ENCODE results near the gene HCCS.

The HCCS gene

DNA sequence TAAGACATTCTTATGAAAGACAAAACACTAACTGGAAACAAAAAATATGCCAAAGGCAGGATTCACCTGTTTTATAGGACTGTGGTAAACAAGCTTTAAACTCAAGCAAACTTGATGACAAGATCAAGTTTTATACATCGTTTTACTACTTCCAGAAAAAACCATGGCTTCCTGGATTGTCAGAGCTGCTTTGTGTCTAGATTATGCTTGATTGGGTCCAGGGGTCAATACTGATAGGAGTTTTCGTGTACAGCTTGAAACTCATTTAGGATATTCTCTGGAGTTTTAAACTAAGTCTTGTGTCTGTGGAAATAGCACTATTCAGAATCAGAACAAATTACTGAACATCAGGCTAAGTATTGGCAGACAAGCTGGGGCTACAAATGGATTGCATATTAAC, 13.0 kb downstream of the HCCS start:
- DNase-seq = no peak

DNA sequence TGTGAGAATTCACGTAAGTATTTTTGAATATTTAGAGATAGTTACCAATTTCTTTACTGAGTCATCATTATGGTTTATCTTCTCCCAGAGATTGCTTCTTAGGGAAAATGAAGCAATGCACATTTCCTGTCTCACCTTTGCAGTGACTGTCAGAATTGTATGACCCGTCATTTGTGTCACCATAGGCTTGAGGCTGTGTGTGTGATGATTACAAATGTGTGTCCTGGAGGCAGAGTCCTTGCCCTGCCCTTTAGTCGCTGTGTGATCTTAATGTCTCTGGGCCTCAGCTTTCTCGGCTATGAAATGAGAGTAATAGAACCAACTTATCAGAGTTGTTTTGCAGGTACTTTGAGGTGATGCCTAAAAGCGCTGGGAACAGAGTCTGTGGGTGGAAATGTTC, 13.9 kb downstream of the HCCS start:
- no peak for DNase-seq

DNA sequence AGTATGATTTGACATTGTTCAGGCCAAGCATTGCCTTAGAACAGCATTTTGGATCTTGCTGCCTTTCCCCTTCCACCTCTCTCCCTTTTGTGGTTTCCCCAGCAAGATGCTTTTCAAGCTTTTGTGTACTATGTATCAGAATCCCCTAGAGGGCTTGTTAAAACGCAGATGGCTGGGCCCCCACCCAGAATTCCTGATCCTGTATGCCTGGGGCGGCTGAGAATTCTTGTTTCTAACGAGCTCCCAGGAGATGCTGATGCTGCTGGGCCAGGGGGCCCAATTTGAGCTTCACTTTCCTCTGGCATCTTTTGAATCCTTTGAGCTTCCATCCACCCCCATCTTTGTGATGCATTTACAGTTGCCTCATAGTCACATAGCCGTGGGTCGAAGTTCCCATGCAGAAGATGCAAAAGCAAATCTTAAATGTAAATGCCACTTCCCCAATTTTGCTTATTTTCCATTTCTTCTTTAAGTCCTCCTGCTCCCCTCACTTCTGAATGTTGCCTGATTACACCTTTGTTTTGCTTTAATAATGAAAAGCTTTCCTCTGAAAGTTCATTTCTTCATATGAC, 18.5 kb downstream of the HCCS start:
- no peak for DNase-seq

DNA sequence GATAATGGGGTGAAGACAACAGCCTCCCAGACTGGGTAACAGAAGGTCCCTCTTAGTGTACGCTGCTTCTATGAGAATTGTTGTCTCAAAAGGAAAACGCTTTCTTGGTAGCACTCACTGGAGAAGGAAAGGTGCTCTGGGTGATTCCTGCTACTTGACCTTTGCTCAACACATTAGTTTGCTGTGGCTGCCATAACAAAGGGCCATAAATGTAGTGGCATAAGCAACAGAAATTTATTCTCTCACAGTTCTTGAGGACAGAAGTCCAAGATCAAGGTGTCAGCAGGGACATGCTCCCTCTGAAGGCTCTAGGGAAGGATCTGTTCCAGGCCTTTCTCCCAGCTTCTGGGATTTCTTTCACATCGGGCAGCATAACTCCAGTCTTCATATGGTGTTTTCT, 19.0 kb downstream of the HCCS start:
- no peak for DNase-seq

DNA sequence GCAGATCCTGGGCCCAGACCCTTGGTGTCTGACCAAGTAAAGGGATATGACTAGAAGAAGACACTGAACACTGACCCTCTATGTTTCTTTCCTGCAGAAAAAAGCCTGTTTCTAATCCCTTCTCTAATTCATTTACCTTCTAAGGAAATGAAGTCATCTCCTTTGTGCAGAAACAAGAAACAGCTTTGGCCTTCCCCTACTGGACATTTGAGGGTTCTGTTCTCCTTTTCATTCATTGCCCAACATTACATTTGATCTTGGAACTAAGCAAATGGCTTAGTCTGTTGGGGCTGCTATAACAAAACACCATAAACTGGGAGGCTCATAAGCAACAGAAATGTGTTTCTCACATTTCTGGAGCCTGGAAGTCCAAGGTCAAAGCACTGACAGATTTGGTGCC, 20.0 kb downstream of the HCCS start:
- no peak for DNase-seq

DNA sequence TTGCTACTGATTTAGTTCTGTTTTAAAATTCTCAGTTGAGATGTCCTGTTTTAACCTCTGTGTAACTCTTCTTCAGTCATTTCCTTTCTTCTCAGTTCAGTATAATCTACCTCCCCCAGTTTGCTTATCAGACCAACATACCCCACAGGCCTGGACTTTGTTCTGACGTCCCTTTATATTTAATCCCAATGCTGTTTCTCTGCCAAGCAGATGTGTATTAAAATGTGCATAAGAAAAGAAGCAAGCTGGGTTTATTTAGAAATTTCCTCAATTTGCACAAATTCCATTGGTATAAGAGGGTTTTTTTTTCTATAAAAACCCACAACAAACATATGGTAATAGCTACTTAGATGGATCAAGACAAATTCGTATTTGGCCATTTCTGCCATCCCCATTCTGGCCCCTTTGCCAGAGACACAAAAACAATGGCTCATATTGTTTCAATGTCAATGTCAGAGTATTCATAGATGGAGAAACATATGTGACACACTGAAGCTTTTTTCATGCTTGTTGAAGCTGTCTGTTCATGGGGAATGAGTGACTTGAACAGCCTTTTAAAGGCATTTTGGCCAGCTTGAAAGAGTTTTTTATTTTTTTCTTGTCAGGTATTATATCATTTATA, 24.5 kb downstream of the HCCS start:
- no peak for DNase-seq

DNA sequence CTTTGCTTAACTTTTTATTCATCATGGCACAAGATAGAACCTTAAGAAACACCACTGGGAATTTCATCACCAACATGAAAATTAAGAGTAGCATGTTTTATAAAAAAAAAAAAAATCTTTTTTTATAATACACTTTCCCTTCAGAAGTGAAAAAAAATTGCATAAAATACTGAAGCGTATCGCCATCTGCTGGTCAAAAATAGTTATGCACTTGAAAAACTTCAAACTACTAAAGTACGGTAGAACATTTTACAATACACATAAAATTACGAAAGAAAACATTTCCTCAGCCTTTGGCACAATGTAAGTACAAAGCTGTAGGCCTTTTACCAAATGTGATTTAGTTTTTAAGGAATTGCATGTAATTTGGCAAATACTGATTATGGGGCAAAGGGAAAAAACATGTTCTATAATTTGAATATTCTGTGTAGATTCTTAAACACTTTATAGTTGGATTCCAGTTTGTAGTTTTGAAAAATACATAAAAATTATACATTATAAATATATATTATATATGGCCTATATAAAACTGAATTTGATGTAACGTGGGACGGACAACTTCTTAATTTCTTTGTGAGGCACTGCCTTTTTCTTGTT, 26.5 kb downstream of the HCCS start:
- DNase-seq = peak; percentile 0

DNA sequence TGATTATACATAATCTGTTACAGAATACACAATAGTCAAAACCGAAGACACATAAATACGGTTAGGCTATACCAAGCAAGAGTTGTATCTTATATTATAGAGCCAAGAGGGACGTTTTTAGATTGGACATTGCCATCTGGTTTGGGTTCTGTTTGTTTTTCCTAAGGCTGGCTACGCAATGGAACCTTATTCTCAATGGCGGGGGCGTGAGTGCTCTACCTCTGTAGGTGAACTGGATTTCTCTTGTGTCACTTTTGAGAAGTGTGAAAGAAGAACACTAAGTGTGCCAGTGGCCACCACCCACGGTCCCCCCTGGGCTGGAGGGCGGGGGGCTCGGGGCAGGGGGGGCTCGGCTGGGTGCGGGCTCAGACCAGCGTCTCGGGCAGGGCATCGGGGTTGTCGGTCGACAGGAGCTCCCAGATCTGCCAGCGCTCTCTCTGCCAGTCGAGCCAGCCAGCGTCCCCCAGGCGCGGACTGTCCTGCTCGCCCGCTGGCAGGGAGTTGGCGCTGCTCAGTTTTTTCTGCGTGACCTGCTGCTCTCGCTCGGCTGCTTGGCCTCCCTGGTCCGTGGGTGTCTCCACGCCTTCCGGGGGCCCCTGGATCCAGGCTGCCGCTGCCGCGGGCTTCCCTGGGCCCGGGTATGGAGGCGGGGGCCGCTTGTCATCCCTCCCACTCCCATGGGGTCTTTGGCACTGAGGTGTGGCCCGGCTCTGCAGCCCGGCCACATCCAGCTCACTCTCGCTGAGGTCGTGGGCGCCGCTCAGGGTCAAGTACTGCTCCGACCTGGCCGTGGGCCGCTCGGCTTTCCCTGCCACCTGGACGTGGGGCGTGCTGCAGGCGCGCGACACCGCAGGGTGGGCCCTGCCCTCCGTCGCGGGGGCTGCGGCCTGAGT, 27.6 kb downstream of the HCCS start:
- DNase-seq = no peak

DNA sequence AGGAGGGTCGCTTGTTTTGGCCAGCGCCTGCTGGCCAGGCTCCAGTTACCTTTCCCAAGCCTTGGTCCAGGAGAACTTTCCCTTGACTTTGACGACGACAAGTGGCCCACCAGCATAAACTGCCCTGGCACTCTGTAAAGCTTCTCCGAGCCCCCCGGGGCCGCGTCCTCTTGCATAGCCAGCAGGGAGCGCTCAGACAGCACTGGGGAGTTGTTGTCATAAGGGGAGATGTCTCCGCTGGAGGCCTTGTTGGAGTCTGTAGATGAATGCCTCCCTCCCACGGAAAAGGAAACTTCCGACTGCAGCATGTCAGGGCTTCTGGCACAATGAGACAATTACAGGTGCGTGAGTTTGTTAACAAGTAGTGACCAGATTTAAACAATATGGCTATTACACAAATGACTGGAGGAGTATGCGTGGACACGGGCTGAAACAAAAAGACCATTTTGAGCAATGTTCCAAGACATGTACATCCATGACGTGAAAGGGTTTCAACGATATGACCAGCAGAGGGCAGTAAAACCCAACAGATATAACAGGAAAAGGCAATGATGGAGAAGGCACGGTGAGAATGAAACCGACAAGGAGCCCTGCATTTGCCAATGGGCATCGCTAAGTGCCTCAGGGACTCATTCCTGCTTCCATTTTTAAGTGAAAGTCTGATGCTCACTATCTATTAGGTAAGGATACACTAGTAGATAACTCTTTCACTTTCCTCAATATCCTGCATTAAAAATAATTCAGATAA, 33.0 kb downstream of the HCCS start:
- DNase-seq = peak; percentile 11

DNA sequence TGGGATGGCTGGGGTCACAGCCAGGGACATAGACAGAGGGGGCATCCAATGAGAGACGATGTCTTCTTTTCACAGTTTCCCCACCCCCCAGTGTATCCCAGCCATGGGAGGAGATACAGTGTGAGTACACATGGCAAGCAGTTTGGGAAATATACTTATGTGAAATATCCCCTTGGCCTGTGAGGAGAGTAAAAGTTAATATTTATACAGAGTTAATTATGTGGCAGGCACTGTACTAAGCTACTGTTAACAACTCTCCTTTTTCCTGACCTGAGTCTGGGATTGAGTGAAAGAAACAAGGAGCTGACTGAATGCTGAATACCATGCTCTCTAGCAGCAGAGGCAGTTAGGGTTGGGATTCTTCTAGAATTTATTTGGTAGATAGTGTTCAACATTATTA, 35.3 kb downstream of the HCCS start:
- no peak for DNase-seq

DNA sequence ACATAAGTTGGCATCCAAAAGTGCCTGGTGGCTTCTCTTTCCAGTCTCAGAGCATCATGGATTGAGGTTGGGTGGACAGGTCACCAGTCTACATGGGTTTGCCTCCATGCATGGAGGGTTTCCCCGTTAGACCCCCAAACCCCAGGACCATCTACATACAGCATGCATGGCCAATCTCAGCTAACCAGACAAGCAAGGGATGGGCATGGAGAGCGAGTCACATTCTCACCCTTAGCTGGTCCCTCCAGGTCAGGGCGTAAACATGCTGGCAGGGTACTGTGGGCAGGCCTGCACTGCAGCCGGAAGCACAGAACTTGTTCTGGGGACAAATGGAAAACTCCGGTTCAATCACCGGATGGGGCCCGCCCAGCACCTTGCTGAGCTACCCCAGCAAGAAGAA, 37.3 kb downstream of the HCCS start:
- no peak for DNase-seq

DNA sequence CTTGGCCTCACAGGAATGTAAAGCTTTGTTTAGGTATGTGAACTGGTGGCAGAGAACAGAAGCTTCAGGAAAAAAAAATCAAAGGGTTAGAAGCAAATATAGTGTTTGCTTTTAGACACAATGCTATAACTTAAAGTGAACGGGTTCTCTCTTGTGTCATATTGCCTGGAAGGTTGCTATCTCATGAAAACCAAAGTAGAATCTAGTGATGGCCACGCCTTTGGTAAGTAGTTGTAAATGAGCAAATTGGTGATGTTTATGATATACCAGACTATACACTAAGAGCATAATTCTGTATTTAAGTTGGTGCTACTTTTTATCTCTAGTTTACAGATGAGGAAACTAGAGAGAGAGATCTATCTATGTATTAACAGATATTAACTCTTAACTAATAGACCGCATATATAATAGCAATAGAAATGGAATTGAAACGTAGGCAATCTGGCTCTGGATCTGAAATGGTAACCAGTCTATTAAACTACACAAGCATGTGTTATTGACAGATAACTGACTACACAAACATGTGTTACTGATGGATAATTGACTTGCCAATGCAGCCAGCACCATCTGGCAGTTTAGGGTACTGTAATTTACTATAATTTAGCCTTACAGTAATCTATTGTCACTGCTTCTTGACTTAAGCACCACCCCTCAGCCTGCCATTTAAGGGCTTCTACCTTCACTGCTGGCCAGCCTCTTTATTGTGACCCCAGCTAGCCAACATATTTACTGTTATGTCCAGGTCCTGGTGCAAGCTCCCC, 40.8 kb downstream of the HCCS start:
- DNase-seq = no peak

DNA sequence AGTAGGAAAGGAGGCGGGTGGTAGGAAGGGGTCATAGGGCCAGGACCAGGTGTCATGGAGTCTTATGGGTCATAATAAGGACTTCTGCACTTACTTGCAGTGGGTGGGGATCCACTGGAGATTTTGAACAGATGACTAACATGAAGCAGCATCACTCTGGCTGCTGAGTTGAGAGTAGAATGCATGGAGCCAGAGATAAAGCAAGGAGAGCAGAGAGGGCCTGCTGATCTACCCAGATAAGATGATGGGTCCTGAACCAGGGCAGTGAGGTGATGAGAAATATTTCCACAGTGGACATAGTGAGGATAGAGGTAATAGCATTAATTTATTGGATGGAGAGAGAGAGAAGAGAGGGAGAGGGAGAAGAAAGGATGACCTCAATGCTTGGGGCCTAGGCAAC, 48.0 kb downstream of the HCCS start:
- no peak for DNase-seq

DNA sequence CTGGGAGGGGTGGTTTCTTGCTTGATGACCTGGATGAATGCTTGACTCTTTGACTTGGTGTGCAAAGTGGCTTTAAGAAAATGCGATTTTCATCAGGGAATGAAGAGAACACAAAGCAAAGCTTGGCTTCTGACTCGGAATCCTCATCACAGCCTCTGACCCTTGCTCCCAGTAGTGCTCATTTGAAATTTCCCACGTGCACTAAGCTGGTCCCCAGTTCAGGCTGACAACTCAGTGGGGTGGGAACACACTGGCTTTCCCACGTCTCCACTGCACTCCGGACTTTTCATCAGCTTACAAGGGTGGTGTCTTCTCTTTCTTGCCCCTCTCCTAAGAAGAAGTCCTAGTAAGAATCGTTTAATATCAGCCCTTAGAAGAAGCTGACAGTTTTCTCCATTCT, 53.3 kb downstream of the HCCS start:
- DNase-seq = no peak

DNA sequence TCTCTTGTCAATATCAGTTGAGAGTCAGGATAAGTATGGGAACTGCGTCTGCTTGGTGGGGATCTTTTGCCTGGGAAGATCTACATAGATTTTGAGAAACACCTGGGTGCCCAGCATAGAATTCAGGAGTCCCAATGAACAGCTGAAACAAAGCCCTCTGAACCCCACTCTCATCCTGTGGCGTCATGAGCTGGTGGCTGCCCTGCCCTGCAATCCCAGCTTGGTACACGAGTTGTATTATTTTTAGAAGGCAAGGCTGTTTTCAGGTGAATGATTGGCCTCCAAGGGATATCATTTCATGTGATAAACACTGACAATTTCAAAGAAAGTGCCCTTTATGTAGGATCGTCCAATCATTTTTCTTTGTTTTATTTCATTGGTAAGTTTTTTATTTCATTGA, 60.8 kb downstream of the HCCS start:
- DNase-seq = no peak

DNA sequence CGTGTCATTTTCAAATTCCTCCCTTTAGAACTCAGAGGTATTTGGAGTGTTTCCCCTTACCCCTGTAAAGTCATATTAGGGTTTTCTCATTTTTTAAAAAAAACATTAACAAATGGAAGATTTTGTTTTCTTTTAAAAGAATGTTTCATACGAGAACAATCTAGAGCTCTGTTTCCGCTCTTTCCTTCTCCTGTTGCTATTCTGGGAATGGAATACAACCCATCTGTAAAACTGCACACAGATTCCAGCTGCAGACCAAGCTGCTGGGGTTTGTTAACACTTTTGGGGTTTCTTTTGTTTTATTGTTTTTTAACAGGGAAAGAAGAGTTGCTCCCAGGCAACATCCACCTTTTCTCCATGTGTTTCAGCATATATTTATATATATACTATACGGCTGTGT, 61.3 kb downstream of the HCCS start:
- no peak for DNase-seq
